ENCODE results near the gene FBXL20. TPM values are rescaled to one million over a fixed set of nuclear protein-coding genes. Genes with fewer than 3 reads are reported as not detected.

Gene FBXL20
- total RNA-seq = 11.9 and 12.5 TPM in 2 replicates

DNA sequence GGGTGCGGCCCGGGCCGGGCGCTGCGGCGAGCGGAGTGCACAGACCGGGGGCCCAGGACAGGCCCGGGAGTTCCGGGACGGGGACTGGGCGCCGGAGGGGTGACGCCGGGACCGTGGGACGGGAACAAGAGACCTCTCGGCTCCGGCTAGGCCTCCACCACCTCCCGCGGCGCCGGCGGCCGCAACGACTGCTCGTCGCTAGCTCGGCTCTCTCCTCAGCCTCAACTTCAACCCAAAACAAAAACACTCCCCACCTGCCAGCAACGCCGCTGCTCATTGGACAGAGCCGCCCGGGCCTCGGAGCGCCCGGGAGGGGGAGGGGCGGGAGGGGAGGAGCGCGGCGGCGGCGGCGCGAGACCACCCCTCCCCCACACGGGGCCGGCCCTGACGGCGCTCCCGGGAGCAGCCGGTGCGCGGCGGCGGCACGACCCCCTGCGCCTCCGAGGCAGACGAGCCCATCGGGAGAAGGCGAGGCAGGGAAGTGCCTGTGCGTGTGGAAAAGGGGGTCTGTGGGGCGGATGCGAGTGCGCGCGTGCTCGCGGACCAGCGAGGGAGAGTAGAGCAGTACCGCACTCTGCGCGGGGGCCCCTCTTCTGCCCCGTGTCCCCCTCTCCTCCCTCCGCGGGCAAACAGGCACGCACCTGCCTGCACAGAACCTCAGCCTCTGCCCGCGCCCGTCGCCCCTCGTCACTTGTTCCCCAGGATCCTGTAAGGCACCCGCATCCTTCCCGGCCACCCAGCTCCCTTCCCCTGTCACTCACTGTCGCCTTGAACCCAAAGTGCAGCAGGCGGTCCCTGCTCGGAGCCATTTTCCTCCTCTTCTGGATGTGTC is at the start of gene FBXL20:
Gene FBXL20, minus strand, starts transcription at position 215 of the 832 bp plus-strand sequence. CDS start 224 bp downstream, outside the sequence.

DNA sequence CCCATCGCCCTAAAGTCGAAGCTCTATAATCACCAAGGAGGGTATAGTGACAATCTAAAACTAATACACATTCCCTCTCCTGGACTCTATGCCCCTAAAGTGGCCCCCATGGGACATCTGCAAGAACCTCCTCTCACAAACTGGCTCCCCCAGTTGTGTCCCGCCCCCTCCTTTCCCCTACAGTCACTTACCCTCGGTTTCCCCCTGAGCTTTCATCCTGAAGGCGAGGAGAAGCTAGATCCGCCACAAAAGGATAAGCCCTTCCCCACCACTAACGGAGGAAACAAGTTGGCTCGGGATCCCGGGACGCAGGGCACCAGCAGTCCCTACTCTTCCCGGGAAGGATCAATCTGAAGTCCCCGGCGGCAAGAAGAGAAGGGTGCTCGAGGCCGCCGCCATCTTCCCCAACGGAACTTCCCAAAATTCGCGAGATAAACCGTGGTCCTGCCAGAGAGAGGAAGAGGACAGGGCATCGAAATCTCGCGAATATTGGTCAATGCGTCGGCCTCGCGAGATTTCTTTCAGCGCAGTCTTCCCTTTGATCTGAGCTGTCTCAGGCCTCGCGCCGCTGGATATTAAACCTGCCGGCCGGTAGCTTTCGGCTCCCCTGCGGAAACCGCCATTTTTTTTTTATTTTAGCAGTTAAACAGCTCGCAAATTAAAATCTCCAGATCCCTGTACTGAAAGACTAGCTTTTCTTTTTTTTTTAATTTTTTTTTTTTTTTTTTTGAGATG is 49.6 kb upstream of the FBXL20 start, which contains the start of gene MED1:
Gene MED1, minus strand, starts transcription at position 417 of the 735 bp plus-strand sequence. Its CDS starts 201 bp downstream, at position 216.

DNA sequence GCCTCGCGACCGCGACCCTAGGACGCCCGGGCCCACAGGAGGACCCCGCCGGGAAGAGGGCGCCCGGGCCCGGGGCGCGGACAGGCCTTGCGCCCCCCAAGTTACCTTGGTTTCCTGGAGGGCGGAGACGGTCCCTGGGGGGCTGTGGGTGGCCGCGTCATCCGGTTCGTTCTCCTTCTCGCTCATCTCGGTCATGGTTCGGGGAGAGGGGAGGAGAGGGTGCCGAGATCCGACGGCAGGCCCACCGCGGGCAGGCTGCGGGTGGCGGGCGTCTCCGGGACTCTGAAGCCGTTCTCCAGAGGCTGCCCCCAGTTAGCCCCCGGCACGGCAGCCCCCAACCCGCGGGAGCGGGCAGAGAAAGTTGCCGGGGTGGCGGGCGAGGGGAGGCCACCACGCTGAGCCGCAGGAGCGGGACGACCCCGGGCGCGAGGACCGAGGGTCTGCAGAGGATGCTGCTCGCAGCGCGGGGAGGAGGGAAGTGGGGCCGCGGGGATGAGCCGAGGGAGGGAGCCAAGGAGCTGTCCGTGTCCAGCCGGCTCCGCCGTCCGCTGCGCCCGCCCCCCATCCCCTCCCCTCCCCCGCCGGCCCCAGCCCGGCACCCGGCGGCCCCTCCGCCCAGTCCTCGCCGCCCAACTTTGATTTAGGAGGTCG is 176.0 kb downstream of the FBXL20 start, which contains the start of gene STAC2:
Gene STAC2, minus strand, starts transcription at position 638 of the 651 bp plus-strand sequence. Its CDS starts 443 bp downstream, at position 195.

Other genes with a start within 250 kb of the FBXL20 start
- 0.09 and 0.70 TPM in 2 replicates for gene PLXDC1, start 250.0 kb downstream of the FBXL20 start, total RNA-seq
- gene ARL5C, start 235.5 kb downstream of the FBXL20 start, total RNA-seq = not detected in 2 replicates
- gene CACNB1, start 204.0 kb downstream of the FBXL20 start, total RNA-seq = 6.1 and 21.4 TPM in 2 replicates
- gene RPL19, start 201.3 kb downstream of the FBXL20 start, total RNA-seq = 2,601 and 3,126 TPM in 2 replicates
- gene STAC2, start 175.7 kb downstream of the FBXL20 start, total RNA-seq = 0.82 TPM in 1 of 2 replicates, not detected in the other
- gene MED1, start 49.6 kb upstream of the FBXL20 start, total RNA-seq = 14.6 and 19.3 TPM in 2 replicates
- gene CDK12, start 59.9 kb upstream of the FBXL20 start, total RNA-seq = 13.4 and 16.6 TPM in 2 replicates
- gene NEUROD2, start 206.3 kb upstream of the FBXL20 start, total RNA-seq = not detected in 2 replicates
- 0.94 and 28.8 TPM in 2 replicates for gene PPP1R1B, start 225.3 kb upstream of the FBXL20 start, total RNA-seq
- gene STARD3, start 235.5 kb upstream of the FBXL20 start, total RNA-seq = 22.5 and 47.8 TPM in 2 replicates